Measurements from ENCODE around the gene TNFSF11. TPM values are rescaled to one million over a fixed set of nuclear protein-coding genes. Genes with fewer than 3 reads are reported as not detected.

The TNFSF11 gene
- total RNA-seq, 1 experiment from 2014 or later = not detected

- DNase-seq (ENCODE audit: low read depth) = no peak
Measured at GRCh38 chr13:42611086-42611779, 37.3 kb downstream of the TNFSF11 start.

- no peak for DNase-seq (ENCODE audit: low read depth)
Measured at GRCh38 chr13:42612021-42612765, 38.2 kb downstream of the TNFSF11 start.

DNA sequence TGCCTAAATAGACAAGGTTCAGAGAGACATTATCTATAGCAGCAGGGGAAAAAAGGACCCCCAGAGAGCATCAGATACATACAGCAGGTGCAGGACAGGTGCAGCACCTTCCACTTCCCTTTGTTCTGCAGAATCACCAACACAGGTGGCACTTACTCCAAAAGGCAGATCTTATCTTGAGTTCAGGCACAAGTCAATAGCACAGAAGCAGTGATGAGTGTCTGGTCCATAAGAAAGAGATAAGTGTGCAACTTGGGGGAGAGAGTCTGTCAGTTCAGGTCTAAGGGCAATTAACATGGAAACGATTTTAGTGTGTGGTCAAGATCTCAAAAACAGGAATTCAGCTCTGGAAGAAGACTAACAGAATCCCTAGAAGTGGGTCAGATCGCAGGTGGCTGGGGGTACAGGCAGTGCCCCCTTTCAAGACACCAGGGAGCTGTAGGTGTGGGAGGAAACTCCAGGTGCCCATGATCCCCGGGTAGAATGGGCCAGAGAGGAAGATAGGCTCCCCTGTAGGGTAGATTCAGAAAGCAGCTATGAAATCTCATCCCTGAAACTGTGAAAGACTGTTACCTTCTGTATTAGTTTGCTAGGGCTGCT lies 40.6 kb downstream of the TNFSF11 start:
- no peak for DNase-seq (ENCODE audit: low read depth)

DNA sequence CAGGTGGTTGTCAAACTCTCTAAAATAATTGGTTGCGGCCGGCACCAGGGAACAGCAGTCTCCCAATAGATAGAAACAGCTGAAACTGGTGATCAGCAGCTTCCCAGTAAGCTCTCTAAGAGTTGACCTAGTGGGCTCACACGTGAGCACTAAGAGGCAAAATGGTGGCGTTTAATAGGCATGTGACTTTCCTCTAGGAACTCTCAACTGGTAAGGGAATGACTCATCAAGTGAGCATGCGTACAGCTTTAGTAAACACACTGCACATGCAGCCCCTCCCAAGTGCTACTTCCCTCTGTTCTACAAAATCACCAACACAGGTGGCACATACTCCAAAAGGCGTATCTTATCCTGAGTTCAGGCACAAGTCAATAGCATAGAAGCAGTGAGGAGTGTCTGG lies 41.7 kb downstream of the TNFSF11 start:
- DNase-seq (ENCODE audit: low read depth) = no peak

- DNase-seq (ENCODE audit: low read depth) = no peak
Measured at GRCh38 chr13:42617221-42617620, 43.3 kb downstream of the TNFSF11 start.

GRCh38 chr13:42623916-42624315 lies 50.0 kb downstream of the TNFSF11 start:
- DNase-seq (ENCODE audit: low read depth) = no peak

GRCh38 chr13:42625611-42626010 lies 51.7 kb downstream of the TNFSF11 start:
- DNase-seq (ENCODE audit: low read depth) = no peak

DNA sequence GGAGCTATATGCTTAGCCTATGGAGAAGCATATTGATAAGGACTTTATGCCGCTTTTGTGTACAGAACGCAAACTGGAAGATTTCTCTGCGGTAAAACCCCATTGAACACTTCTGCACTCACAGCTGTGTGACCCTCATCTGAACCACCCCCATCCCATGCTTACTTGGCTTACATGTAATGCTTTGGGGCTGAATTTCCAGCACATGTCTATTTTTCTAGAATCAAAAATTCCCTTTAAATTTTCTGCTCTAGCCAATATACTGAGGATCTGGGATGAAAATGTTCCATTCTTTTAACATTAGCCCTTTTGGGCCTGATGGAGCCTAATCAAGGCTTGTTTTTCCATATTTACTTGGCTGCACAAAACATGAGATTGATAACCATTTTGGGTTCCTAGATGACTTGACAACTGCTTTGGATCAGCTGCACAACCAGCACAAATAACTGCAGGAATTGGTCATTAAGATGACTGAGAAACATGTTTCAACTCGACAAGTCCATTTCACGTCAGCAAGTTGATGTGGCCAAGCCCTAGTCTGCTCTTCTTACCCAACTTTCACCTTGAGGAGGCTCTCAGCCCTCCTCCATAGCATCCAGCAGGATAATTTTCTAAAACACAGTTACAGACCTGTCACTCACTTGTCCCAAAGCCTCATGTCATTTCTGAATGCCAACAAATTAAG lies 52.4 kb downstream of the TNFSF11 start:
- no peak for DNase-seq (ENCODE audit: low read depth)

- no peak for DNase-seq (ENCODE audit: low read depth)
Measured at GRCh38 chr13:42628666-42629065, 54.7 kb downstream of the TNFSF11 start.

- DNase-seq (ENCODE audit: low read depth) = no peak
Measured at GRCh38 chr13:42631181-42631580, 57.2 kb downstream of the TNFSF11 start.

GRCh38 chr13:42633495-42633894 lies 59.5 kb downstream of the TNFSF11 start:
- no peak for DNase-seq (ENCODE audit: low read depth)

GRCh38 chr13:42638101-42638500 lies 64.1 kb downstream of the TNFSF11 start:
- DNase-seq (ENCODE audit: low read depth) = no peak

- DNase-seq (ENCODE audit: low read depth) = no peak
Measured at GRCh38 chr13:42638886-42639285, 64.9 kb downstream of the TNFSF11 start.

DNA sequence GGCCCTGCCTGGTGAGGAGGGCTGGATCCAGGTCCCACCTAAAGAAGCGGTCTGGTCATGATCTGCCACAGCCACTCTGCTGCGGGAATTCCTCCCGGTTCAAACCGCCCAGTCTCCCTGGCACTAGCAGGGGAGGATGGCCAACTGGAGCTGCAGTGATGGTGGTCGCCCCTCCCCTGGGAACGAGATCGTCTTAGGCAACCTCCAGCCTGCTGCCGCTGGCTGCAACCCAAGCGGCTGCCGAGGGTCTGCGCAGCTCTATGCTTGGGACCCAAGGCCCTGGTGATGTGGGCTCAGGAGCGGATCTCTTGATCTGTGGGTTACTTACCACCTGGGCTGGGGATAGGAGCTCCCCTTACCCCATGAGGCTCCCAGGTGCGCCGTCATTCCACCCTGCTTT lies 69.1 kb downstream of the TNFSF11 start:
- DNase-seq (ENCODE audit: low read depth) = no peak

- DNase-seq (ENCODE audit: low read depth) = no peak
Measured at GRCh38 chr13:42644841-42645240, 70.9 kb downstream of the TNFSF11 start.

DNA sequence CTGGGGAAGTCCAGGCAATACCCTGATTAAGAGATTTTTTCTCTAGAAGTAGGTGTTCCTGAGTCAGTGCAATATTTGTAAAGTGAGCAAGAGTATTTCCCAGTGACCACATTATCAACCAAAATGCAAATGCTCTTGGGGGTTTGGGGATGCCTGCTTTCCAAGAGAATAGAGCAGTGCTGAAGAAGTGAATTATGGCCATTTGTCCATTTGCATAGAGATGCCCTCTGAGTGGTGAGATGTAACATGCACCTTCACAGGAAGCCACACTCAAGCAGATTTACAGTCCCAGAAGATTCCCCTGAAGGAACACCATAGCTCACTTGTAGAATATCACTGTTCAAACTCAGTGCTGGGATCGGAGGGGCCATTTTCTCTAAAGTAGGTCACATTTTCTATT lies 71.8 kb downstream of the TNFSF11 start:
- DNase-seq (ENCODE audit: low read depth) = no peak

GRCh38 chr13:42649141-42649540 lies 75.2 kb downstream of the TNFSF11 start:
- DNase-seq (ENCODE audit: low read depth) = no peak

DNA sequence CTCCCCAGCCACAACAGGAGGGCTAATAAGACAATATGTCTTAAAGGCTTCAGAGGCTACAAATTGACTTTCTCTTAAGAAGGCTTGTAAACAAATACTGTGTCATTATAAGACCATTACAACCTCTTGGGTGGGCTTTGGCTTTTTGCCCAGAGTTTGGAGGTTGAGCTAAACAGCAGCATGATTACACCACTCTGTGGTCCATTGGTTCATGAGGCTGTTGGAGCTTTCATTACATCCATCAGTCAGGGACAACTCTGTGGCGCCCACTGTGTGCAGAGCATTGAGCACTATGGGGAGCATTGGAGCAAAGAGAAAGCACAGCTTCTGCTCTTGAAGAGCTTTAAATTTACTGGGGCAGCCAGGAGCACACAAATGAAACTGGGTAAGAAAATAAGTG lies 75.9 kb downstream of the TNFSF11 start:
- DNase-seq (ENCODE audit: low read depth) = no peak

GRCh38 chr13:42650506-42650905 lies 76.6 kb downstream of the TNFSF11 start:
- no peak for DNase-seq (ENCODE audit: low read depth)

DNA sequence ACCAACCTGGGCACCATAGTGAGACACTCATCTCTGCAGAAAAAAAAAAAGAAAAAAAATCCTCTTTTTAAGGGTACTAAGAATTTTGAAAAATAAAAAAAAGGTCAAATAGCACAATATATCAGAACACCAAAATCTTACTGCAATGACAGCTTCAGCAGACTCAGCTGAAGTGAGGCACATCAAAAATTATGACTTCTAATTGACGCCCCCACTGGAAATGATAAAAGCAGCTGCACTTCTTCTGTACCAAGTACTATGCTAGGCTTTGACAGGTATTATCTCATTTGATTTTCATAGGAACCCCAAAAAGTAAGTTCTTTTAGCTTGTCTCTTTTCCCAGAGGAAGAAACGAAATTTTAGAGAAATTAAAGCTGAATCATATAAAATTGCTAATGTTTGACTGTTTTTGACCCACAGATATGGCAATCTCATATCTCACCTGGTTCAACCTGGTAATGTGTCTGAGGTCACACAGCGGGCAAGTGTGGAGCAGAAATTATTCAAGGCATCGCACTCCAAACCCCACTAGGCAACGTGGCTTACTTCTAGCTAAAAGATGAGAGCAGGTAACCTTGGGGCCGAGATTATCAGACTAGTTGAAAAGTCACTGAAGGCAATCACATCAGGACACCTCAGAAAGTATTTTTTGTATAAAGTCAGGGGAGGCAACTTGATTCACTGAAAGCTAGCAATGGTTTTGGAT lies 78.1 kb downstream of the TNFSF11 start:
- DNase-seq (ENCODE audit: low read depth) = no peak

- DNase-seq (ENCODE audit: low read depth) = no peak
Measured at GRCh38 chr13:42652642-42653415, 78.9 kb downstream of the TNFSF11 start.

All from Daoy (cell line).